DMS 273 (cell line): ENCODE measurements around the gene SLC4A9.
A peak's percentile ranks its signal among the peaks of the same experiment; 100 is the strongest.
"Not testable (repeated sequence)": the region's sequence is repeated elsewhere in the genome, so short reads cannot be mapped to it uniquely, and the experiment has no call there.

Source experiments
- DNase-seq: peaks from one replicate; lab custom pipeline; 2025; ENCODE audit not compliant: unreplicated experiment; lab: John Stamatoyannopoulos, UW

Gene SLC4A9

GRCh38 chr5:140338908-140339307 is 21.1 kb upstream of the SLC4A9 start:
- DNase-seq: no peak

- no peak for DNase-seq
These were observed 20.4 kb upstream of the SLC4A9 start for GRCh38 chr5:140339636-140340035.

- no peak for DNase-seq
These were observed 19.3 kb upstream of the SLC4A9 start for GRCh38 chr5:140340605-140341121.

- DNase-seq: no peak
These were observed 18.4 kb upstream of the SLC4A9 start for GRCh38 chr5:140341591-140341990.

GRCh38 chr5:140342287-140342686 is 17.7 kb upstream of the SLC4A9 start:
- DNase-seq: no peak

- no peak for DNase-seq
These were observed 17.1 kb upstream of the SLC4A9 start for GRCh38 chr5:140342896-140343295.

GRCh38 chr5:140343849-140344248 is 16.1 kb upstream of the SLC4A9 start:
- not testable (repeated sequence) for DNase-seq

- DNase-seq: no peak
These were observed 15.1 kb upstream of the SLC4A9 start for GRCh38 chr5:140344683-140345423.

GRCh38 chr5:140345919-140346347 is 14.1 kb upstream of the SLC4A9 start:
- peak; percentile 72 for DNase-seq

GRCh38 chr5:140346348-140347221 is 13.4 kb upstream of the SLC4A9 start, which contains the start of gene HBEGF:
Gene HBEGF (minus strand): TSS chr5:140346603. CDS start chr5:140346328, 275 bp downstream.
- peak; percentile 92 for DNase-seq

GRCh38 chr5:140347360-140347759 is 12.6 kb upstream of the SLC4A9 start:
- DNase-seq: no peak

GRCh38 chr5:140348104-140348503 is 11.9 kb upstream of the SLC4A9 start:
- no peak for DNase-seq

- DNase-seq: no peak
These were observed 10.8 kb upstream of the SLC4A9 start for GRCh38 chr5:140349244-140349643.

GRCh38 chr5:140351609-140352334 is 8.2 kb upstream of the SLC4A9 start:
- DNase-seq: peak; percentile 88

- DNase-seq: no peak
These were observed 4.4 kb upstream of the SLC4A9 start for GRCh38 chr5:140355546-140355945.

- DNase-seq: no peak
These were observed 2.9 kb upstream of the SLC4A9 start for GRCh38 chr5:140356853-140357725.

GRCh38 chr5:140357726-140358093 is 2.3 kb upstream of the SLC4A9 start:
- peak; percentile 93 for DNase-seq

- DNase-seq: peak; percentile 78
These were observed 1.2 kb upstream of the SLC4A9 start for GRCh38 chr5:140358738-140359310.

- no peak for DNase-seq
These were observed 886 bp downstream of the SLC4A9 start for GRCh38 chr5:140360681-140361479.
